ENCODE measurements around the gene BCL2.

- TF ChIP-seq CTCF (conservative IDR thresholded peaks at IDR 0.05; ENCODE audit: low read length): no peak
- TF ChIP-seq EZH2phosphoT487 (IDR thresholded peaks at IDR 0.05; ENCODE audit: borderline replicate concordance, low read depth, low read length): no peak
These were observed 126.7 kb downstream of the BCL2 start for GRCh38 chr18:63192885-63193349.
